GM21381 (cell line): ENCODE measurements around the gene ANKS1B.

ENCODE experiments used
- ATAC-seq: cut with Tn5 transposase; IDR thresholded peaks from one replicate; pipeline ENCODE4 v1.9.1; 2021; ENCODE audit warnings: mild to moderate bottlenecking, moderate library complexity; ENCODE audit not compliant: unreplicated experiment

The ANKS1B gene

DNA sequence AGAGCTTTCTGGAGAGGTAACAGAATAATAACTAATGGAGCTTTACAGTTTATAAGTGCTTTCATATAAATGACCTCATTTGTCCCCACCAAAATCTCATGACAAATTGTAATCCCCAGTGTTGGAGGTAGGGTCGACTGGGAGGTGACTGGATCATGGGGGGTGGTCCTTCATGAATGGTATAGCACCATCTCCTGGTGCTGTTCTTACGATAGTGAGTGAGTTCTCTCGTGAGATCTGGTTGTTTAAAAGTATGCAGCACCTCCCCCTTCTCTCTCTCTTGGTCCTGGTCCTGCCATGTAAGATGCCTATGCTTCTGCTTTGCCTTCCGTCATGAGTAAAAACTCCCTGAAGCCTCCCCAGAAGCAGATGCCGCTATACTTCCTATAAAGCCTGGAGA lies 760.5 kb downstream of the ANKS1B start:
- no peak for ATAC-seq

DNA sequence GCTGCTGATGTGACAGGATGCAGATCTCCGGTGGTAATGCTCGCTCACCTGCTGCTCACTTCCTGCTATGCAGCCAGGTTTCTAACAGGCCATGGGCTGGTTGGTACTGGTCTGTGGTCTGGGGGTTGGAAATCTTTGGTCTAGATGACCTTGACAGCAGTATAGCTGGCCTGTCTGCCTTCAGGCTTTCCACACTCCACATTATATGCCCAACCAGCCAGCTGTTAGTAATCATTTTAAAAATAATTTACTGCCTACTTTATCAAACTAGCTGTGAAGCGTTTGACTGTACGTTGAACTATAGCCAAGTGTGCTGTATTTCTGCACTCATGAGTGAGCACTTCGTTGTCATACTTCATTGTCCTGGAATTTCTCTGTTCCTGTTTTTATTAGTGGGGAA lies 761.2 kb downstream of the ANKS1B start:
- no peak for ATAC-seq

DNA sequence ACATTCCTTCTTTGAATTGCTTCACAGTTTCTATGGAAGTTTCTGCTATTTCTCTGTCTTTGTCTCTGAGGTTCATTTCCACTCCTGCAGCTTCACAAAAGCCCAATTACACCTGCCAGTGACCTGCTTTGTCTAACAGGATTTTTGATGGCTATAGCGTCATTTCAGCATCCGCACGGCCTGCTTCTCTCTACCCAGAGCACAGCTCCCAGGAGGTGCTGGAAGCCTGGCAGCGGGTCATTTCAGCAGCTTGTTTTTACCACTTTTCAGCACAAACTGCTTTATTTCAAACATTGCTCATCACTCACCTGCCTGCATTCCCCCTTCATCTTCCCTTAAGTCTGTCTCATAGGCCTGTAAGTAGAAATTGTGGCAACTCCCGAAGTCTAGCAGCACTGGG lies 771.7 kb downstream of the ANKS1B start:
- ATAC-seq: no peak

DNA sequence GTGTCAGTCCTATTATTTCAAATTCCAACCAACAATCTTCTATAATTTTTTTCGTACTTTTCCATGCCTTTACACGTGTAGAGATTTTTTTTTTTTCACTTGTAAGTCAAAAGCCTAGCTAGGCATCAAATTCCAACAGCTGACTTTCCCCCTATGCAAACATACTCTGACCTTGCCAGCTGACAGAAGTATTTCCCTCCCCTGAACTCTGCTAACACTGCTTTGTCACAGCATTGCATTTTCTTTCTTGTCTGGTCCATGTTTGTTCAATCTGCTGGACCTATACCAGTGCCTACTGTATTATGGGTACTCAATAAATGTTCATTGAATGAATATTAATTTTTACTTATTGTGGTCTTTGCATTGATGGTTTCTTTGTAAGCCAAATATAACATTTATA lies 772.5 kb downstream of the ANKS1B start:
- no peak for ATAC-seq

DNA sequence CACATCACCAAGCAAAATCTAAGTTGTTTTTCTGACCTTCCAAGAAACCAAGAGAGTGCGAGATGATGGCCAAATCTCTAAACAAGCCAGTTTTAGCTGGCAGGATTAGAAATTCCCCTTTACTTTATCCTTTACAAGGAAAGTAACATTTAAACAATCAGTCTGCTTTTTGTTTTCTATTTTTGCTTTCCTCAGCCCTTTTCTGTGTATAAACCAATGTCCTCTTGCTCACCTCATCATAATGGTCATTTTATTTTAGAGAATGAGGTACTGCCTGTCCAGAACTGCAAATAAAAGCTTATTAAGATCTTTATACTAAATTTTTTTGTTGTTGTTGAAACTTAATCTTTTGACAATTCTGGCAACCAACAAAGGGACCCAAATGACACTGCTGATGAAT lies 779.6 kb downstream of the ANKS1B start:
- ATAC-seq: no peak

DNA sequence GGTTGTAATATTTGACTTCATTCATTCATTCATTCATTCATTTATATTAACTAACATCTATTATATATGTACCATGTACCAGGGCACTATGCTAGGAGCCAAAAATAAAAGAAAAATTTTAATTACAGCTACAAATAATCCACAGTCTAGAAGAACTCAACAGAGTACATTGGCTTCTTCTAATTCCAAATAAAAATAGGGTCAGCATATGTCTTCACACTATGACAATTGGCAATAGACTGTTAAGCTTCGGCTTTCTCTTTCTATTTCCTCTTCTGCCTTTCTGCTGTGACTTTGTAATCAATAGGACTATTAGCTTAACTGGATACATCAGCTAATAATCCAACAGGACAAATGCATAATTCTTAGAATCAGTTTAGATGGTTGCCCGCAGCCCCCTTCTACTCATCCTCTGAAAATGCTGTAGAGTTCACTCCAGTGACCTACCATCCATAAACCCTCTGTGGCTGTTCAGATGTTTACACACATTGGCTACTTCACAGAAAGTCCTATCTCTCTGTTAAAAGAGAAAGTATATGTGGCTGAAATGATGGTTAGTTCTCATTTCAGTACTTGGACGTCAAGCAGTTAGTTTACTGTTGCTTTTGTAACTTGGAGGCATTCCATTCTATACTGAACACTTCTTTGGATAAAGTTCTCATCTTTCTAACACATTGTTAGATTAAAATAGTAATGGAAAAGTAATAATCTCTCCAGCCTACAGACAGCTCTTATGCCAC lies 782.7 kb downstream of the ANKS1B start:
- ATAC-seq: no peak

DNA sequence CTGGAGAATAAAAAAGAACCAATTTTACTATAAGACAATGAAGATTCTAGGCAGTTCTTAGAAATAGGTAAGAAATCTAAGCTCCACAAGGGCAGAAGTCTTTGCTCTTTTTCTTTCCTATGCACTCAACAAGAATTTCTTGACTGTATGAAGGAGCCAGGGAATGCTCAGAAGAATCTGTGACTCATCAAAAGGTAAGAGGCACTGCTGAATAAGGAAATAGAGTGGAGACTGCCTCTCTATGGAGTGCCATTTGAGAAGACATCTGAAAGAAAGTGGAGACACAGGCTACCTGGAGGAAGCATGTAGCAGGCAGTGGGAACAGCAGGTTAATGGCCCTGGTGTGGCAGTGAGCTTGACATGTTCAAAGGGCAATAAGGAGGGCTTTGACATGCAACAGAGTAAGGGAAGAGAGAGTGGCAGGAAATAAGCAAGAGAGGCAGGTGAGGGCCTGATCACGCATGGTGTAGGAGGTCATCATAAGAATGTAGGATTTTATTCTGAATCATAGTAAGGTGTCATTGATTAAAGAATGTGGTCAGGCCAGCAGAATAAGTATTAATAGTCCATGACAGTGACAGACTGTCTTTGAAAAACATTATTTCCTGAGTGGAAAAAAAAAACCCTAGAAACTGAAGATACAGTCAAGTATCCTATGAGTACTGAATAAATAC lies 783.9 kb downstream of the ANKS1B start:
- no peak for ATAC-seq

DNA sequence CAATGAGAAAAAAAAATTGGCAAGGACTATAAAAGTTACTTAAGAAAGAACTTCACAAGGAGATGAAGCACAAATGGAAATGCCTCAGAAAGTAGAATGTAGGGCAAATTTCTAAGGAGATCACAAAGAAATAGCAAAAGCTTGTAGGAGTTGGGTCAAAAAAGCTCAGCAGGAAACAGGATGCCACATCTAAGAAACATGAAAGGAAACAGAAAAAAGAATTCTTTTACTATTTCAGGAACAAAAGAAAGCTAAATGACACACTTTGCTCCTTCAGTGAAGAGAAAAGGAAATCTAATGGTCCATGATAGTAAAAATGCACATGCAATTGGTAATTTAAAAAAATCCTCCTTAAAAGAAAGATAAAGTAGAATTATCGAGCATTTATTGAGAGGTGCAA lies 789.3 kb downstream of the ANKS1B start:
- ATAC-seq: no peak

DNA sequence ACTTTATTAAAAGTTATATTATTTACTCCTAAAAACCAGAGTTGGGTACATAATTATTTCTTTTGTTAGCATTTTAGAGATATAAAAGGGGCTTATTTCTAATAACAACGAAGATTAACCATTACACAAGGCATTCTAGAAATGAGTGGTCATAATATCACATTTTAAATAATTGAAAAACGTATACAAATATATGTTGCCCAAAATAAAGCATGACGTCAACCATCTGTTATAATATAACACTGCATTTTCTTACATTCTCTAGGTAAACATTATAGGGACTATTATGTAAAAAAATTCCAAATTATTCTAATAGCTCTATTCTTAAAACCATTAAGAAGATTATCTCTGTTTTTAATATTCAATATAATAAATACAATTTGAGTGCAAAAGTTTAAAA lies 792.2 kb downstream of the ANKS1B start:
- no peak for ATAC-seq

DNA sequence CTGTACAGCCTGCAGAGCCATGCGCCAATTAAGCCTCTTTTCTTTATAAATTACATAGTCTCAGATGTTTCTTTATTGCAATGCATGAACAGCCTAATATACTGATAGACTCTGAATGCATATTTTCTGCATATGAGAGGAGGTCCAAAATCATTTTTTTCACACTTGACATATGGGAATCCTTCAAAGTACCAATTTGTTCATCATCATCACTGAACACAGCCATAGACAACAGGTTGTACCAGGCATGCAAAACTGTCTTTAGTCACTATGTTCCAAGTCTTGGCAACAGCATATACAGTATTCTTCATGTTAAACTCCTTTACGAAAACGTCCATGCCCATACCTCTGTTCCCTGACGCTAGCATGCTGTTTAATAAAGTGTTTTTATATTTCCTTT lies 807.9 kb downstream of the ANKS1B start:
- ATAC-seq: no peak

DNA sequence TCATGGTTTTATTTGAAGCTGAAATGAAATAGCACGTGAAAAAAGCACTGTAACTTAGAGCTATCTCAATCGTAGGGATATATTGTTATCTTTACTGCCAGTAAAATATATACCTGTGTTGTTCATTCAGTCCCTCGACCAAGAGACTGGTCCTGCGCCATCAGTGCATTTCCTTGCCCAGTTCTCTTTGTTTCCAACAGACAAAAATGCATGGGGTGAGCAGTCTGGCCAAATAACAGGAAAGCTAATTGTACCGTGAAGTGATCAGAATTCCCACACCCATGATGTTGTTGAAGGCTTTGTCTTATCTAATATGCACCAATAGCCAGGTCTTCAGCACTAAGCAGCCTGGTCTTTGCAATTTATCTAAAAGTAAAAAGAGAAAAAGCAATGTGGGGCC lies 814.3 kb downstream of the ANKS1B start:
- ATAC-seq: no peak

DNA sequence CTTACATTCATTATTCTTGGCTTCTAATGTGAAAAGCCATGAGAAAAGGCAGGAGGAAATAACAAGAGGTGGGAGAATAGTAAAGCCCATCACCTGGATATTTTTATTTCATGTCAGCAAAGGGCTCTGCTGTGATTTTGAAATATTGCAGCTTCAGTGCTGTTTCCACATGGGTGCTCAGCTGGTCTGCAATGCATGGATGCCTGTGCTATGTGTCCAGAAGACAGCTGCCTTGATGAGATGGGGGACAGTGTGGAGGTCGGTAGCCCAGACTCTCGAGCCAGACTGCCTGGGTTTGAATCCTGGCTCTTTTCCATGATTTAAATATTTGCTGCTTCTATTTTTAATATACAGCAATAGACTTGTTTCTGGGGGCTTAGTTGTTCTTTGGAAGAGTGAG lies 814.7 kb downstream of the ANKS1B start:
- ATAC-seq: no peak

DNA sequence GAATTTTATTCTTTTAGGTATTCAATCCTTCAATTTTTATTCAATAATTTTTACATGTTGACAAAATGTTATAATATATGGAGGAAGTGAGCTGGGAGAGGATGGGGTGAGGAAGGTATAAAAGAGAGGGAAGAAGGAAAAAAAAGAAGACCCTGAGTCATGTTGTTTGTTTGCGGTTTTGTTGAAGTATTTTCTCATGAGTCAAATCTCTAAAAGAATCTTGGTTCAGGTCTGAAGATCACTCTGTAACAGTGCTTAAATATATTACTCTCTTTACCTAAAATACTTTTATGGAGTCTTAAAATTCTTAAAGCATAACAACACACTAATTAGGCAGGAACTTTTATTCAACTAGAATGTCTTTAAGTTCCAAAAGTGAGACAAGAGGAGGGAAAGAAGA lies 826.8 kb downstream of the ANKS1B start:
- ATAC-seq: no peak

DNA sequence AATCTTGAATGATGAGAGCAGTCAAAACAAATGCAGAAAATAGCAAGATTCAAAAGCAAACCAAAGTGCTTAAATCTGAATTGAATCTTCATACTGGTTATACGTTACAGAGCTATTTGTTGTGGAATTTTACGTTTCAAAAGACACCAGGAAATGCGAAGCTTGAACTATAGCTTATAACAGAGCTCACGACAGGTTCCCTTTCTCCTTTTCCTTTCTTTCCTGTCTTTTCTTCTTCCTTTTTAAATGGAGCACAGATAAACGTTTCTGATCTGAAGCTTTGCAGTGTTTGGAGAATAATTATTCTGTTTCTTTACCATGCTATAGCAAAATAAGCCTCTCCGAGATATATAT lies 829.8 kb downstream of the ANKS1B start:
- ATAC-seq: no peak

DNA sequence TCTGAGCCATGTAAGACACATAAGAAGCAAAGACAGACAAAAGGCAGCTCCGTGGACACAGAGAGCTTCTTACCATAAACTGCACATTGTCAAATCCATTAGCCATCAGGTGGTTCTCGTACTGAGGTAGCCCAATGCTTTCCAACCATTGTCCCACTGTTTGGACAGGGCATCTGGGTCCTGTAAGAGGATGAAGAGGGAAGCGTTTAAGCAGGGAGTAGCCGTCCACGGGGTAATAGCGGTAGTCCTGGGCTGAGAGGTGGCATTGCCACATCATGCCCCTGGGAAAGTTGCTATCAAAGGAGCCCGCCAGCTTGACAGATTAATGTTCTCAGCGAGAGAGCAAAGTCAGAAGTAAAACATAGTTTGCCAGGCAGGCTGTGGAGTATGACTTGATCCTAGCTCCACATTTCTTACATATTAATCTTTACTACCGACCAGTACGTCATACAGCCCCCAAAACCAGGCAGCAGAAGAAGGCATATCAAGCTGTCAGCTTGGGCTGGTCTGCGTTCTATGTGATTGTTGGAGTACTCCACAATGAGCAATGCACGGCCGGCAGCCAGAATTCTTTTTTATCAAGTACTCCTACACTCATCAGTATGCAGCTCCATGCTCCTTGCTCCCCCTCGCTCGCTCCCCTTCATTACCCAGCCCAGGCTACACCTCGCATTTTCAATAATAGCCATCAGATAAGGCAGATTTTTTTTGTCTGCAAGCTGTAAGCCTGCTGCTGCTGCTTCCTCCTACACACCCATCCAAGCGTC lies 830.3 kb downstream of the ANKS1B start:
- ATAC-seq: no peak

DNA sequence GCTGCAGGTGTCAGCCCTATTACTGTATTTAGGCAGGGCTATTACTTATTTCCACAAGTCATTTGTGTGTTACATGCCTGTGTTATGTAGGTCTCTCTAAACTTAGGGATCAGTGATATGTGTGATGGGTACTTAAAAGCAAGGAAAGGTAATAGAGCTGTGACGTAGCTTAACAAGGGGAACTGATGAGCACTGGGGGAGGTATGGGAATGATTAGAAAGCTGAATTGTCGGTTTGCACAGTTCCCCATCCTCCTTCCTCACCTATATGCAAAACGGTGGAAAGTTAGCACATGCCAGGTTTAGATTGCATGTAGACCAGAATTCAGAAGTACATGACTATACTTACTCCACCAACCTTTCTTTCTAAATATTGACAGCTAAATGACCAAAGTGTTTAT lies 831.4 kb downstream of the ANKS1B start:
- no peak for ATAC-seq

DNA sequence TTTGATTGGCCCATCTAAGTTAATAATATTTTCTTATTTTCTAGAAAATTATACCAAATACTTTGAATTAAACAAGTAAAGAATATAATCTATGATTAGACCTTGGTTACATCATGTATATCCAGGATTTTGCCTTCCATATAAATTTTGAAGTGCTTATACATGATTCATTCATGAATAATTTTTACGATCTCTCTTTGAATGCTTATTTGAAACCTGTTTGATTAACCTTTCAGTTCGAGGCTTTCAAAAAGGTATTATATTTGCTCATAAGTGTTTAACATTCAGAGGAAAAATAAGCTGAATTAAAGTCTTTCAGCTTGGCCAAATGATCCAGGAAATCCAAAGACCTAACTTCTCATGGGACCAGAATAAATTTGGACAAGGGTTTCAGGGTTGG lies 832.4 kb downstream of the ANKS1B start:
- ATAC-seq: no peak

DNA sequence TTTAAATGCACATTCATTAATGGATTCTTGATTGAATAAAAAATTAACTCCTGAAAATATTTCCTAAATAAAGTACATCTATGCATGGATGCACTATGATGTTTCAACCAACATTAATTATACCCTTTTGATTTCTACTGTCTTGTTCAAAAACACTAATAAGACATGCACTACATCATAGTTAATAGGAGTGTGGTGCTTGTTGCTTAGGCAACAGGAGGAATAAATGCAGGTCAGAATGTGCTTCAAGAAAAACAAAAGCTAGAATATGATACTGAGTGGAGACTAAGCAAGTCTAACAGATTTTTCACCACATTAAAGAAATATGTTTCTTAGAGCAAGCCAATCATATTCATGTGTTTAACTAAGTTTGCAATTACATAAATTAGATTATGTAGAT lies 833.0 kb downstream of the ANKS1B start:
- no peak for ATAC-seq

DNA sequence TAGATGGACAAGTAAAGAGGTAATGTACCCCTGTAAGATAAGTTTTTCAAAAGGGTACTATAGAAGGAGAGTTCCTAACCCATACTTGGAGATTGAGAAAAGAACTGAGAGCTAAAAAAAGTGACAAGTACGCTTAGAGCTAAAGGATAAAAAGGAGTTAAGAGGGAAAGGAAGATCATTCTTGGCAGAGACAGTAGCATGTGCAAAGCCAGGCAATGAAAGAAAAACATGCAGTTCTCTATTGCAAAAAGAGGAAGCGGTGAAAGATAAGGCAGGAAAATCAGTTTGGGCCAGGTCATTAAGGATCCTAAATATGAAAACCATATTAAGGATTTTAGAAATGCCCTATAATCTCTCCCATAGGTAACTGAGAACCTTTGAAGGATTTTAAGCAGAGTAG lies 837.6 kb downstream of the ANKS1B start:
- no peak for ATAC-seq

DNA sequence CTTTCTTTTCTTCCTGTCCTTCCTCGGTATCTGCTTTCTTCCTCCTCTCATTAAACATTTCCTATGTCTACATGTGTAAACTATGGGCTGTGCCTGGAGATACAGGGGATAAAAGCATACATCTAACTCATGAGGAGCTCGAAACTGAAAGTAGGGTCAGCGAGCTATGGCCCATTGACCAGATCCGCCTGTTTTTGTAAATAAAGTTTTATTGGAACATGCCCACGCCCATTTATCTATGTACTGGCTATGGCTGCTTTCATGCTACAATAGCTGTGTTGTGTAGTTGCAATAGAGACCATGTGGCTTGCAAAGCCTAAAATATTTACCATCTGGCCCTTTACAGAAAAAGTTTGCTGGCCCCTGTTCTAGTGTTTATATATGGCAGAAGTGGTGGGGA lies 838.0 kb downstream of the ANKS1B start:
- no peak for ATAC-seq

DNA sequence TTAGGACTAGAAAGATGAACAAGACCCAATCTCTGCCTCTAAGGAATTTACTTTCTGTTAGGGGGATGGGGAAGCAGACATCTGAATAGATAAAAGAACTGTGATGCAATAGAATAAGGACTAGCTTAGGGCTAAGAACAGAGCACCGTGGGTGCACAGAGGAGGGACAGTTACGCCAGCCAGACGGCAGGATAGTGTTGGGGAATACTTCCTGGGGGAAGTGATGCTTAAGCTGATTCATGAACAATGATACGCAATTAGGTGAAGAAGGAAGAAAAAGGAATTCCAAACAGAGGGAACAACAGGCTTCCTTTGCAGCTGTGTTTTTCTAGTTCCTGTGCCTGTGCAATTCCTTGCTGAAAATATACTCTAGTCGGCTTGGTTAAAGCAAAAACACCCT lies 838.6 kb downstream of the ANKS1B start:
- no peak for ATAC-seq

DNA sequence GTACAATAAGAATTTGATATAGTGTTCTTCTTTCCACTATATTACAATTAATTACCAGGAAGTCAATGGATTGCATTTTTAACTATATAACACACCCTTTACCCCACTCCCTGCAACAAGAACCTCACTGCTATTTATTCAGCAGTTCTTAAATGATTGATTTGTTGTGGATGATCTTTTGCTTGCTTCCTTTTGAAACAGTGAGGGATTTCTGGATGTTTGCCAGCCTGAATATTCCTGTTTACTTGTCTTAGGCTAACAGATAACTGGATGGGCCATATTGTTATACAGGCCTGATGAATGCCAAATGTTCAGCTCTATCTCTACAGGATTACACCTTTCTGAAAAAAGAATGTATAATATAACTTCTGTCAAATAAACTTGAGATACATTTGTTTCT lies 842.1 kb downstream of the ANKS1B start:
- ATAC-seq: no peak
